ENCODE data around the gene WDR3. TPM values are rescaled to one million over a fixed set of nuclear protein-coding genes. Genes with fewer than 3 reads are reported as not detected.

Gene WDR3
- total and polyA plus RNA-seq, 11 donors: 1.5 to 15.4 (median 11.7) TPM

DNA sequence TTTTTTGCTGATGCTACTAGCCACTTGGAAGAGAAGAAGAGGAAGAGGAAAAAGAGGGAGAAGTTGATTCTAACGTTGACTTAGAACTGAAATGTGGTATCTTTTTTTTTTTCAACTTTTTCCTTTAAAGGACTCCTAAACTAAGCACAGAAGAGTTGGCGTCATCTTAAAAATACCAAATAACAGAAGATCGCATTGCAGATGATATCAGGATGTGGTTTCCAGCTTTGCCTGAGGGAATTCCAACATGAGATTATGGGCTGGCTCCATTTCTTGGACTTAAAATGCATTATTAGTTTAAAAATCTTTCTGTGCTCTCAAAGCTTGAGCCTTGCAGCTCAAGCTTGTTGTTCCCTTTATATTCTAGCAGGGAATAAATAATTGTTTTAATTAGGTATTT, 29.8 kb downstream of the WDR3 start:
- DNase-seq (no peak), ATAC-seq (no peak)
- WGBS, 4 donors: 70 to 82% (median 77%) methylated on average over 3 of the region's 3 CpGs
- no peak for TF ChIP-seq POLR2A (IDR thresholded peaks at IDR 0.05)
- TF ChIP-seq, protein P1, sequence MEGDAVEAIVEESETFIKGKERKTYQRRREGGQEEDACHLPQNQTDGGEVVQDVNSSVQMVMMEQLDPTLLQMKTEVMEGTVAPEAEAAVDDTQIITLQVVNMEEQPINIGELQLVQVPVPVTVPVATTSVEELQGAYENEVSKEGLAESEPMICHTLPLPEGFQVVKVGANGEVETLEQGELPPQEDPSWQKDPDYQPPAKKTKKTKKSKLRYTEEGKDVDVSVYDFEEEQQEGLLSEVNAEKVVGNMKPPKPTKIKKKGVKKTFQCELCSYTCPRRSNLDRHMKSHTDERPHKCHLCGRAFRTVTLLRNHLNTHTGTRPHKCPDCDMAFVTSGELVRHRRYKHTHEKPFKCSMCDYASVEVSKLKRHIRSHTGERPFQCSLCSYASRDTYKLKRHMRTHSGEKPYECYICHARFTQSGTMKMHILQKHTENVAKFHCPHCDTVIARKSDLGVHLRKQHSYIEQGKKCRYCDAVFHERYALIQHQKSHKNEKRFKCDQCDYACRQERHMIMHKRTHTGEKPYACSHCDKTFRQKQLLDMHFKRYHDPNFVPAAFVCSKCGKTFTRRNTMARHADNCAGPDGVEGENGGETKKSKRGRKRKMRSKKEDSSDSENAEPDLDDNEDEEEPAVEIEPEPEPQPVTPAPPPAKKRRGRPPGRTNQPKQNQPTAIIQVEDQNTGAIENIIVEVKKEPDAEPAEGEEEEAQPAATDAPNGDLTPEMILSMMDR (IDR thresholded peaks at IDR 0.05): no peak
- Histone ChIP-seq H3K27me3 (no peaks in the 10 kb centered on the region), H3K9me3 (no peaks in the 10 kb centered on the region), H3K4me3 (no peak overlapping the region), H3K36me3 (peaks cover 0 to 87% (median 72%) of the 10 kb centered on the region in 9 donors), H3K27ac (no peak overlapping the region), H3K4me1 (no peaks in the 10 kb centered on the region)
- intact Hi-C loops (cut with DNase I): no loop called here

DNA sequence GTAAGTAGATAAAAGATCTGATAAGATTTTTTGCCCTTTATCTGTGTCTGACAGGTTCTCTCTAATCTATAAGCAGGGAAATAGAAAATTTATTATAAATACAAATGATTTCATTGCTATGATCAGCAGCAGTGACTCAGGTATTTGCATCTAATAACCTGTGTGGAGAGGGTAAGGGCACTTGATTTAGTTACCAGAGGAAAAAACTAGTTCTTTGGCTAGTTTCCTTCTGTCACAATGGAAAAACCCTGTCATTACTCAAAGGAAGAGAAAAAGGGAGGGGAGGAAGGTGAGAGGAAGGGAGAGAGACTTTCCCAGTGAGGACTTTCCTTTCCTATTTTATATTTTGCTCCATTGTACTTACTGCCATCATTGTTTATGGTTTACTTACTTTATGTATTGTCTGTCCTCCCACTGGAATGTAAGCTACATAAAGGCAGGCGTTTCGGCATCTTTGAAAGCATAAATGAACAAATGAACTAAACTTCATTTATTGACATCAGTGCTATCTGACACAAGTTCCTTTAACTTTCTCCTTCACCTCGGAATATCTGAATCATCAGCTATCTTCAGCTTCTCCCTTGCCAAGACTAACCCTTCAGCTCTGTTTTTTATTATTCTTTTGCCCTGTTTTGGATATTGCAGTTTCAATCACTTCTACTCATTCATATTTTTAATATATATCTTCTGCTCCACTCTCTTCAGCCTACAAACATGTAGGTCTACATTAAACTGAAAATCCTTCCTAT, 34.9 kb downstream of the WDR3 start:
- Histone ChIP-seq H3K36me3 (peaks cover 0 to 36% (median 22%) of the 10 kb centered on the region in 9 donors), H3K4me1 (no peaks in the 10 kb centered on the region), H3K4me3 (no peak overlapping the region), H3K27ac (no peak overlapping the region), H3K9me3 (no peaks in the 10 kb centered on the region), H3K27me3 (no peaks in the 10 kb centered on the region)
- no peak for ATAC-seq
- DNase-seq: no peak
- intact Hi-C loops (cut with DNase I): loop anchor here in 1 of 10 donors (10.0 kb wide), 1 partner anchor 1400 kb away; the partner anchor contains the start of gene HAO2
- WGBS, 4 donors: 79 to 88% (median 83%) methylated on average over 3 of the region's 3 CpGs
- TF ChIP-seq POLR2A (IDR thresholded peaks at IDR 0.05): no peak
- TF ChIP-seq, protein P1 (IDR thresholded peaks at IDR 0.05): no peak

DNA sequence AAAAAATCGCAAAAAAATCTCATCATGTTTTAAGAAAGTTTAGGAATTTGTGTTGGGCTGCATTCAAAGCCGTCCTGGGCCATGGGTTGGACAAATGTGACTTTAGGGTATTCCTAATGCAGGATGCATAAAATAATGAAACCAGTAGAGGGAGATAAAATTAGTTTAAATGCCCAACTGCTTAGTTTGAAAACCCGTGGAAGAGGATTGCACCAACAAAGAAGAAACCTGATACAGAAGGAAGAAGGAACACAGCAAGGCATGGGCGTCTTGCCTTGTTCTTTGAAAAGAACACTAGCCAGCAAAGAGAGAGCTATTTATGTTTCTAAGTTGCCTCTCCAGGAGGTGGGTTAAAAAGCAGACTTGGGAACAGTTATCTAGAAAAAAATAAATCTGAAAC, 37.9 kb downstream of the WDR3 start:
- intact Hi-C loops (cut with DNase I): loop anchor here in 1 of 10 donors (10.0 kb wide), 1 partner anchor 1397 kb away; the partner anchor contains the start of gene HAO2
- no peaks in the 10 kb centered on the region for H3K27me3 ChIP-seq
- peaks cover 0 to 7% (median 4%) of the 10 kb centered on the region in 9 donors for H3K36me3 ChIP-seq
- H3K9me3 ChIP-seq: no peaks in the 10 kb centered on the region
- H3K4me1 ChIP-seq: no peaks in the 10 kb centered on the region
- H3K4me3 ChIP-seq: no peak overlapping the region
- no peak for ATAC-seq
- no peak for DNase-seq
- TF ChIP-seq POLR2A (IDR thresholded peaks at IDR 0.05): no peak
- TF ChIP-seq, protein P1 (IDR thresholded peaks at IDR 0.05): peak in 2 of 12 donors; percentile 7 to 14
- WGBS, 4 donors: 55 to 64% (median 58%) methylated on average over 4 of the region's 4 CpGs
- no peak overlapping the region for H3K27ac ChIP-seq

DNA sequence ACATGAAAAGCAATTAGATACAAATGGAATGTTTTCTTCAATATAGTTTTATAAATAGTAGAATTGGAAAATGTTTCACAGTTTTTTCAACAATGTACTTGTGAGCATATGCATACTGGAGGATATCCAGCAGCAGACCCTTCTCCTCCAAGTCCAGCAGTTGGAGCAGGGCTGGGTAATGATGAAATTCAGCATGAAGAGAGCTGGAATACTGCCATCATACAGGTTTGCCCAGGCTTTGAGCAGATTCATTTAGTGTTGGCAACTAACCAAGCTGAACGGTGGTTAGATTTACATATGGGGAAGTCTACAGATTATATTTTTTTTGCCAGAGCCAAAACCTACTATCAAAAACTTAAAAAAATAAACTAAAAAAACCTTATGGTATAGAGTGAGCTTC, 38.3 kb downstream of the WDR3 start:
- intact Hi-C loops (cut with DNase I): loop anchor here in 1 of 10 donors (10.0 kb wide), 1 partner anchor 1397 kb away; the partner anchor contains the start of gene HAO2

More for the DNA sequence above, 38.3 kb downstream of the WDR3 start:
- Histone ChIP-seq H3K4me1 (no peaks in the 10 kb centered on the region), H3K4me3 (no peak overlapping the region), H3K27ac (no peak overlapping the region), H3K9me3 (no peaks in the 10 kb centered on the region), H3K27me3 (no peaks in the 10 kb centered on the region), H3K36me3 (peaks cover 0 to 3% (median 1%) of the 10 kb centered on the region in 9 donors)
- ATAC-seq: no peak
- no peak for DNase-seq
- TF ChIP-seq POLR2A (IDR thresholded peaks at IDR 0.05): no peak
- TF ChIP-seq, protein P1 (IDR thresholded peaks at IDR 0.05): no peak
- 0 to 14% (median 13%) methylated on average over 1 of the region's 1 CpG for WGBS, 4 donors

All from heart left ventricle (tissue), 16 donors.